EH (cell line): Measurements from ENCODE around the gene GDF10.

ENCODE experiments used
- DNase-seq: peaks from one replicate; pipeline ENCODE4 v3.0.0-alpha.2; 2015; ENCODE audit warnings: low read depth

Gene GDF10

GRCh38 chr10:47334466-47335295 lies 34.7 kb downstream of the GDF10 start:
- DNase-seq = no peak

GRCh38 chr10:47335906-47336305 lies 35.9 kb downstream of the GDF10 start:
- no peak for DNase-seq

GRCh38 chr10:47336387-47337134 lies 36.6 kb downstream of the GDF10 start:
- peak; percentile 90 for DNase-seq

GRCh38 chr10:47337310-47337709 lies 37.3 kb downstream of the GDF10 start:
- DNase-seq = no peak

- DNase-seq = no peak
Observed at GRCh38 chr10:47339186-47339735, 39.3 kb downstream of the GDF10 start.

GRCh38 chr10:47339759-47340607 lies 40.0 kb downstream of the GDF10 start:
- no peak for DNase-seq

- peak; percentile 60 for DNase-seq
Observed at GRCh38 chr10:47340608-47341170, 40.7 kb downstream of the GDF10 start.

- no peak for DNase-seq
Observed at GRCh38 chr10:47344996-47345870, 45.2 kb downstream of the GDF10 start.

GRCh38 chr10:47346581-47347302 lies 46.7 kb downstream of the GDF10 start:
- DNase-seq = peak; percentile 20

- no peak for DNase-seq
Observed at GRCh38 chr10:47347303-47347675, 47.3 kb downstream of the GDF10 start.

GRCh38 chr10:47348138-47348651 lies 48.2 kb downstream of the GDF10 start, which contains the start of gene RBP3:
TSS of gene RBP3 (plus strand) at chr10:47348363. CDS start at chr10:47348485, 122 bp downstream.
- DNase-seq = no peak

GRCh38 chr10:47348661-47349470 lies 48.9 kb downstream of the GDF10 start:
- DNase-seq = no peak

GRCh38 chr10:47349516-47349915 lies 49.5 kb downstream of the GDF10 start:
- DNase-seq = no peak

GRCh38 chr10:47349941-47350371 lies 50.0 kb downstream of the GDF10 start:
- DNase-seq = no peak

- no peak for DNase-seq
Observed at GRCh38 chr10:47350671-47351640, 51.0 kb downstream of the GDF10 start.

- no peak for DNase-seq
Observed at GRCh38 chr10:47351899-47352815, 52.2 kb downstream of the GDF10 start.
